HepG2 (cell line): ENCODE measurements around the gene NEAT1. TPM values are rescaled to one million over a fixed set of nuclear protein-coding genes. Genes with fewer than 3 reads are reported as not detected.

Source experiments
- HHEX ChIP-seq: IDR thresholded peaks from 2 replicates; pipeline ENCODE4 v1.6.1; 2016; ENCODE audit warnings: control low read depth
- HNF1A ChIP-seq, 2 experiments: sonication (generic) in 1 of 2; formaldehyde crosslinking in 1 of 2; IDR thresholded peaks; 2 replicates each; pipeline versions ENCODE4 v1.4.0 to v1.6.1; 2016 to 2020; ENCODE audit warnings: borderline replicate concordance in 1 of 2, low read depth in 1 of 2, mild to moderate bottlenecking in 1 of 2, missing genetic modification reagents in 1 of 2
- KDM2A ChIP-seq: sonication (generic); formaldehyde crosslinking; IDR thresholded peaks from 2 replicates; pipeline ENCODE4 v1.4.0; 2020; ENCODE audit warnings: low read depth, missing genetic modification reagents, borderline replicate concordance
- KLF9 ChIP-seq: IDR thresholded peaks from 2 replicates; pipeline ENCODE4 v1.6.1; 2016; ENCODE audit warnings: low read depth
- MAFF ChIP-seq: IDR thresholded peaks from 2 replicates; pipeline ENCODE4 v1.6.1; 2011; ENCODE audit warnings: low read depth, low read length, improper control_type of control experiment
- MATR3 ChIP-seq: sonication (generic); formaldehyde crosslinking; IDR thresholded peaks from 2 replicates; pipeline ENCODE4 v1.4.0; 2020; ENCODE audit warnings: missing genetic modification reagents
- MYC ChIP-seq: sonication (generic); formaldehyde crosslinking; IDR thresholded peaks from 2 replicates; pipeline ENCODE4 v1.9.0; 2021; ENCODE audit warnings: missing genetic modification reagents, borderline replicate concordance
- RARA ChIP-seq: IDR thresholded peaks from 2 replicates; pipeline ENCODE4 v1.6.1; 2016; ENCODE audit warnings: missing genetic modification reagents, missing compliant biosample characterization
- SMYD3 ChIP-seq: sonication (generic); formaldehyde crosslinking; IDR thresholded peaks from 2 replicates; pipeline ENCODE4 v1.8.1; 2023; ENCODE audit warnings: mild to moderate bottlenecking, missing genetic modification reagents
- SOX6 ChIP-seq, 2 experiments: fragments of 450-650 bp in 1 of 2; sonication (generic) in 1 of 2; formaldehyde crosslinking in 1 of 2; IDR thresholded peaks; 2 replicates each; pipeline versions ENCODE4 v1.4.0 to v1.6.1; 2017 to 2020; ENCODE audit warnings: antibody characterized with exemption in 1 of 2, mild to moderate bottlenecking in 1 of 2, missing genetic modification reagents in 1 of 2
- TAF15 ChIP-seq: fragments of 200-400 bp; formaldehyde crosslinking; IDR thresholded peaks from one replicate; pipeline ENCODE4 v1.6.1; 2018; ENCODE audit warnings: mild to moderate bottlenecking, low read depth, low read length; ENCODE audit not compliant: poor library complexity, severe bottlenecking
- THRA ChIP-seq: sonication (generic); formaldehyde crosslinking; IDR thresholded peaks from 2 replicates; pipeline ENCODE4 v1.4.0; 2020; ENCODE audit warnings: missing genetic modification reagents, borderline replicate concordance
- THYN1 ChIP-seq: sonication (generic); formaldehyde crosslinking; IDR thresholded peaks from 2 replicates; pipeline ENCODE4 v1.8.1; 2023; ENCODE audit warnings: low read depth, mild to moderate bottlenecking, moderate library complexity, missing genetic modification reagents, borderline replicate concordance
- ZBTB21 ChIP-seq: sonication (generic); formaldehyde crosslinking; IDR thresholded peaks from 2 replicates; pipeline ENCODE4 v1.4.0; 2020; ENCODE audit warnings: missing genetic modification reagents
- ZNF12 ChIP-seq: sonication (generic); formaldehyde crosslinking; IDR thresholded peaks from 2 replicates; pipeline ENCODE4 v1.5.0; 2020; ENCODE audit warnings: missing genetic modification reagents
- ZNF180 ChIP-seq: sonication (generic); formaldehyde crosslinking; IDR thresholded peaks from 2 replicates; pipeline ENCODE4 v1.4.0; 2020; ENCODE audit warnings: low read depth, missing genetic modification reagents, borderline replicate concordance
- ZNF383 ChIP-seq: sonication (generic); formaldehyde crosslinking; IDR thresholded peaks from 2 replicates; pipeline ENCODE4 v1.4.0; 2020; ENCODE audit warnings: missing genetic modification reagents, mild to moderate bottlenecking, borderline replicate concordance
- ZNF44 ChIP-seq: sonication (generic); formaldehyde crosslinking; IDR thresholded peaks from 2 replicates; pipeline ENCODE4 v1.5.1; 2020; ENCODE audit warnings: mild to moderate bottlenecking, missing genetic modification reagents
- ZNF503 ChIP-seq: sonication (generic); formaldehyde crosslinking; IDR thresholded peaks from 2 replicates; pipeline ENCODE4 v1.4.0; 2020; ENCODE audit warnings: missing genetic modification reagents
- ZNF543 ChIP-seq: sonication (generic); formaldehyde crosslinking; IDR thresholded peaks from 2 replicates; pipeline ENCODE4 v1.4.0; 2020; ENCODE audit warnings: mild to moderate bottlenecking, missing genetic modification reagents
- ZNF773 ChIP-seq: sonication (generic); formaldehyde crosslinking; IDR thresholded peaks from 2 replicates; pipeline ENCODE4 v1.4.0; 2020; ENCODE audit warnings: missing genetic modification reagents, borderline replicate concordance
- ZNF850 ChIP-seq: sonication (generic); formaldehyde crosslinking; conservative IDR thresholded peaks from 2 replicates; pipeline ENCODE4 v1.9.0; 2021; ENCODE audit warnings: mild to moderate bottlenecking, missing genetic modification reagents
- ZSCAN12 ChIP-seq: sonication (generic); formaldehyde crosslinking; IDR thresholded peaks from 2 replicates; pipeline ENCODE4 v1.9.0; 2021; ENCODE audit warnings: mild to moderate bottlenecking, missing genetic modification reagents
- polyA plus RNA-seq, 8 experiments: library from polyadenylated mRNA; depleted of rRNA in 3 of 8; stranded (reverse) in 7 of 8; unstranded in 1 of 8; fragments of >200 nt; fragmentation: Illumina TruSeq in 4 of 8; extraction: Trizol in 4 of 8; gene quantifications; 2 replicates each; pipeline versions ENCODE4 v1.2.1 to v1.2.3, GENCODE V29; 2011 to 2016; ENCODE audit warnings: low read depth in 4 of 8, missing spikeins in 1 of 8, mixed read lengths in 1 of 8; ENCODE audit not compliant: insufficient read depth in 1 of 8
- total RNA-seq, 5 experiments: library from RNA; depleted of rRNA; stranded (reverse); fragments of >200 nt; fragmentation: Illumina TruSeq; extraction: Trizol; gene quantifications; 2 replicates each; pipeline ENCODE4 v1.2.3, GENCODE V29; 2016; ENCODE audit warnings: low read depth in 1 of 5

Gene NEAT1
- total and polyA plus RNA-seq, 2 of the 13 experiments (the other 11 are each of a cell fraction or from before 2014, with no cell fraction given), result 20.5 to 41.2 TPM

- peak; percentile 83 for TF ChIP-seq THRA (CRISPR knock-in tag)
- TF ChIP-seq THYN1 (CRISPR knock-in tag), result no peak
- no peak; the same call in 1 of the 2 replicates for TF ChIP-seq ZBTB21 (CRISPR knock-in tag)
- TF ChIP-seq ZNF383 (CRISPR knock-in tag), result peak; percentile 52; the same call in 1 of the 2 replicates
- TF ChIP-seq MATR3 (CRISPR knock-in tag), result no peak
- TF ChIP-seq KLF9 (CRISPR knock-in tag), result no peak
- TF ChIP-seq TAF15, result peak; percentile 92
- no peak for TF ChIP-seq ZNF773 (CRISPR knock-in tag)
- TF ChIP-seq ZNF180 (CRISPR knock-in tag), result no peak
- no peak for TF ChIP-seq ZSCAN12 (CRISPR knock-in tag)
- TF ChIP-seq ZNF543 (CRISPR knock-in tag), result peak; percentile 89
- TF ChIP-seq ZNF503, result no peak; the same call in 1 of the 2 replicates
- TF ChIP-seq ZNF12, result no peak; the same call in 1 of the 2 replicates
- peak; percentile 94 for TF ChIP-seq MYC (CRISPR knock-in tag)
- TF ChIP-seq RARA (CRISPR knock-in tag), result peak; percentile 90
- TF ChIP-seq ZNF44, result no peak
- no peak for TF ChIP-seq MAFF
- TF ChIP-seq KDM2A, result peak; percentile 86
- TF ChIP-seq SOX6 (IDR thresholded peaks at IDR 0.05), result no peak
- TF ChIP-seq SOX6 (CRISPR knock-in tag; IDR thresholded peaks at IDR 0.05), result peak; percentile 94
- no peak for TF ChIP-seq HHEX (CRISPR knock-in tag)
- peak; percentile 93 for TF ChIP-seq SMYD3
- peak; percentile 80 for TF ChIP-seq HNF1A (IDR thresholded peaks at IDR 0.05; ENCODE audit: low read depth)
- peak; percentile 99 for TF ChIP-seq HNF1A (CRISPR knock-in tag; IDR thresholded peaks at IDR 0.05; ENCODE audit: borderline replicate concordance)
- TF ChIP-seq ZNF850 (CRISPR knock-in tag), result 0 out of 2 replicates have a peak, but pooled peaks have one; percentile 57
Observed at GRCh38 chr11:65382033-65382803, 40.4 kb upstream of the NEAT1 start, which contains the start of gene SLC25A45 (continued).
